ENCODE data around the gene ATP5F1B.
A peak's percentile ranks its signal among the peaks of the same experiment; 100 is the strongest.
"Not testable (repeated sequence)": the region's sequence is repeated elsewhere in the genome, so short reads cannot be mapped to it uniquely, and the experiment has no call there.

The ATP5F1B gene

DNA sequence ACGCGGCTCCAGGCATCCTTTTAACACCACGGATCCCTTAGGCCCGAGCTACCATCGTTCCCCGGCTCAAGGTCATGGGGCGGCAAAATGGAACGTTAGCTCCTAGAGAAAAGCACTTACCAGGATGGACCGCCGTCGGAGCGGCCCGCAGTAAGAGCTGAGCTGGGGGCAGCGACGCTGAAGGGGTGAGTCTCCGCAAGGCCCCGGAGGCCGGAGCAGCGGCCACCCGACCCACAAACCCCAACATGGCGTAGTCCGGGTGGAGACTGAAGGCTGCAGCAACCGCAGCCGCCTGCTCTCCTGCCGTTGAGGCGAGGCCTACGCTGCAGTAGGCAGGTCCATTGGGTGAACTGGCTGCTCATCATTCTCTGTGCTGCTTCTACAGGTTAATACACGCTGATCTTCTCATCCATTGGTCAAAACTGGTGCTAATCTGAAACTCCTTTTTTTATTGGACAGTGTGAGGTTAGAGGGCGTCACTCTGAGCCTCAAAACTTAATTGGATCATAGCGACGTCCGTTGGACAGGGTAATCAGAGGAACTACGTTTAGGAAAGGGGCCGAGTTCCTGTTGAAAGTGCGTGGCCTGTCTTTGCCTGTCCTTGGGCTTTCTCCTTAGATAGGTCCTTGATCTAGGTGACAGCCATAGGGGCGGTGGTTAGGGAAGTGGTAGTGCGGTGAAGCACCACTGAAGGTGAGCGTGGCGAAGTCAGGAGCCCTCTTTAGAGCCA, at the start of gene ATP5F1B:
Gene ATP5F1B (minus strand): TSS at position 268 of the 730 bp plus-strand sequence. CDS start 21 bp downstream, at position 247.
- peak; percentile 35 to 99 (median 92) for DNase-seq

DNA sequence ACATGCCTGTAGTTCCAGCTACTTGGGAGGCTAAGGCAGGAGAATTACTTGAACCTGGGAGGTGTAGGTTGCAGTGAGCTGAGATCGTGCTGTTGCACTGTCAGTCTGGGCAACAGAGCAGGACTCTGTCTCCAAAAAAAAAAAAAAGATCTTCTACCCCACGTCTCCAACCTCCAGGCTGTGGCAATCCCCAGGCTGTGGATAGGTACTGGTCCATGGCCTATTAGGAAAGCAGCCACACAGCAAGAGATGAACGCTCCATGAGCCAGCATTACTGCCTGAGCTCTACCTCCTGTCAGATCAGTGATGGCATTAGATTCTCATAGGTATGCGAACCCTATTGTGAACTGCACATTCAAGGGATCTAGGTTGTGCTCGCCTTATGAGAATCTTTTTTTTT, 48.4 kb upstream of the ATP5F1B start:
- no peak for DNase-seq

DNA sequence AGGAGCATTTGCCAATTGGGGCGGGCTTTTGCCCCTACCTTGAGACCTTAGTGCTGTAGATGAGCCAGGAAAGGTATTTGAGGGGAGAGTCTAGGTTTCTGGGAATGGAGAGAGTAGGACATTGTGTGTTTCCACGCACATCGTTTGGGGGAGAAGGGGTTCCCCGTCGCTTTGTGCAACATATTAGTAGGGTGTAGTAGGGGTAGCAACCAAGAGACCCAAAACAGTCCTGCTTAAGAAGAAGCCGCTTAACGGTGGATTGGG, 43.0 kb upstream of the ATP5F1B start:
- peak in 6 of 58 donors; percentile 44 to 77 (median 55) for DNase-seq

DNA sequence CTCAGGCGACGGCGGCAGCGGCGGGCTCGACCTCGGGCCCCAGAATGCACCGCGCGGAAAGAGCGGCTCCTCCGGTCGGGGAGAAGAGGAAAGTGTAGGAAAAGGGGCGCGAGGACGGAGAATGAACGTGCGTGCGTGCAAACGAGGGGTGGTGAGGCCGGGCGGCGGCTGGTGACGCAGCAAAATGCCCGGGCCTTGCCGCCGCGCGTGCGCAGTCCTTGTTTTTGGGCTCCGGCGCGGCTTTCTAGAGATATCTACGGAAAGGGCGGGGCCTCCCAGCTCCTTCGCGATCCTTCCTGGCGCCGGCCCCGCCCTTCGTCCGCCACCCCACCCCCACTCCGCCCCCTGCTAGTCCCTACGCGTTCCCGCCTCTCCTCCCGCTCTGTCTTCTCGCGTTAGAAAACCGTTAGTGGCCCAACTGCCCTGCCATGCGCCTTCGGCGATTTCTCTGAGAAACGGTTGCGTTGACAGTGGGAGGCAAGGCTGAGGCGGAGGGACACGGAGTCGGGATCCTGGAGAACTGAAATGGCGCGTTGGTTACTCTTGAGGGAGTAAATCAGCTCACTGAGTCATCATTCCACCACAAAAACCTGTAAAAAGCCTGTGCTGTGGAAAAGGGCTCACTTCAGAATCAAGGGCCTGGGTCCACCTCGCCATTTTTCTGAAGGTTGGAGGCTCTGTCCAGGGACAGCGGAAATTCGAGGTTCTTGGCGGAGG, 42.5 kb upstream of the ATP5F1B start, which contains the start of gene PTGES3:
Gene PTGES3 (minus strand): TSS at position 156 of the 717 bp plus-strand sequence. CDS start 285 bp downstream, outside the sequence.
- DNase-seq = peak; percentile 80 to 99 (median 94)

DNA sequence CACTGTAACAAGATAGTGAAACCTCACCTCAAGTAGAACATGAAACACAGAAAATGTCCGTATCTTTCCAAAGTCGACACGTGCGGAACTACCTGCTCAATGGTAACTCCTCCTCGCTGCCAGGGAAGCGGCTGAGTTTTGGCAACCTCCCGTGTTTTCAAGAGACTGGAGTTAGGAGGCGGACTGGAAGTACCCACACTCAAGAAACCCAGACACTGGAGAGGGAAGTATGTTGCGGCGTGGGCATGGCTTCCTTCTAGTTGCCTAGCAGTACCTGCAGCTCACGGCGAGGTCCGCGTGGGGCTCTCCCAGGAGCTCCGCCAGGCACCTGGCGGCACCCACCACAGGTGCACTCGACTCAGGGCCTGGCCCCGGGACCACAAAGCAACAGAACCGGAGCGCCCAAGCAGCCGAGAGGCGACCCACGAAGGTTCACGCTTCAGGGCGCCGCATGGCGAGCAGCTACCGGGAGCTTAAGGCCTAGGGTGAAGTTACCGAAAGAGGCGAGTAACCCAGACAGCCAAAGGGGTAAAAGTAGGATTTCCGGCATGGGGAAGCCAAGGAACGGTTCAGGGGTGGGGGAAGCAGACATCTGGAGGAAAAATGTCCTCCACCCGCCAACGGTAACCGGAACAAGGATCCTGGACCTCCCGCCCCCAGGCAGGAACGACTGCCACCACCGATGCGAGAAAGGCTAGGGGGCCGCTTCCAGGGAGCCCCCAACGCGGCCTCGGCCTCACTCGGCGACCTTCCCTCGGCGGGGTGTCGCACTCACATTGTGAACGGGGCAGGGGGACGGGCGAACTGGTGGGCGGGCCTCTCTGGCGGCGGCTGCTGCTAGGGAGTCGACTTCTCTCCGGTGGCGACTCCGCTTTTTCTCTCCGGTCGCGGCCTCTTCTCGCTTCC, 41.7 kb upstream of the ATP5F1B start:
- peak in 51 of 58 donors; percentile 8 to 73 (median 42) for DNase-seq

DNA sequence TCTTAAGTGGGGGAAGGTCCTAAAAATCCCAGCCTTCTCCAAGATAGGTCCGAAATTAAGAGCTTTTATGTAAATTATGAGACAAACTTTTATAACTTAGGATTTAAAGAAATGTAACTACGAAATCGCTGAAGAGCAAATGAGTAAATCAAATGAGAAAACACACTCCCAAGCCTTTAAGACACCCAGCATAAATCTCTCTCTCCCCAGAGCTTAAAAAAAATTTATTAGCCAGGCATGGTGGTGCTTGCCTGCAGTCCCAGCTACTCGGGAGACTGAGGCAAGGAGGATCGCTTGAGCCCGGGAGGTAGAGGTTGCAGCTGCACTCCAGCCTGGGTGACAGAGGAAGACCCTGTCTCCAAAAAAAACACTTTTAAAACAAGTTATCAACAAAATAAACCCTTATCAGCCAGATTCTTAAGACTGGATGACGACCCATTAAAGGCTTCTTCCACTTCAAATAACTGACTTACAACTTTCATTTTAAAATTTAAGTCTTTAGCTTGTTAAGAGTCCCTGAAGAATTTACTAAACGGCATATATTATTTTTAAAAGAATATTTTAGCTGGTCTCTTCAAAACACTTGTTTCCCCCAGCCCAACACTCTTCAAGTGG, 39.1 kb upstream of the ATP5F1B start:
- no peak for DNase-seq

DNA sequence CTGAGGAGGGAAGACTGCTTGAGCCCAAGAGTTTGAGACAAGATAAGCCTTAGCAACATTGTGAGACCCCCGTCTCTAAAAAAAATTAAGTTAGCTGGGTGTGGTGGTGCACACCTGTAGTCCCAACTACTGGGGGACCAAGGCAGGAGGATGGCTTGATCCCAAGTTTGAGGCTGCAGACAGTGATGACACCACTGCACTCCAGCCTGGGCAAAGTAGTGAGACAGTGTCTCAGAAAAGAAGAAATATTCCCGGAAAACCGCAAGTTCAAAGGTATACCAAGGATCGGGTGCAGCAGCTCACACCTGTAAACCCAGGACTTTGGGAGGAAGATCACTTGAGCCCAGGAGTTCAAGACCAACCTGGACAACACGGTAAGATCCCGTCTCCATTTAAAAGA, 36.5 kb upstream of the ATP5F1B start:
- DNase-seq = no peak

DNA sequence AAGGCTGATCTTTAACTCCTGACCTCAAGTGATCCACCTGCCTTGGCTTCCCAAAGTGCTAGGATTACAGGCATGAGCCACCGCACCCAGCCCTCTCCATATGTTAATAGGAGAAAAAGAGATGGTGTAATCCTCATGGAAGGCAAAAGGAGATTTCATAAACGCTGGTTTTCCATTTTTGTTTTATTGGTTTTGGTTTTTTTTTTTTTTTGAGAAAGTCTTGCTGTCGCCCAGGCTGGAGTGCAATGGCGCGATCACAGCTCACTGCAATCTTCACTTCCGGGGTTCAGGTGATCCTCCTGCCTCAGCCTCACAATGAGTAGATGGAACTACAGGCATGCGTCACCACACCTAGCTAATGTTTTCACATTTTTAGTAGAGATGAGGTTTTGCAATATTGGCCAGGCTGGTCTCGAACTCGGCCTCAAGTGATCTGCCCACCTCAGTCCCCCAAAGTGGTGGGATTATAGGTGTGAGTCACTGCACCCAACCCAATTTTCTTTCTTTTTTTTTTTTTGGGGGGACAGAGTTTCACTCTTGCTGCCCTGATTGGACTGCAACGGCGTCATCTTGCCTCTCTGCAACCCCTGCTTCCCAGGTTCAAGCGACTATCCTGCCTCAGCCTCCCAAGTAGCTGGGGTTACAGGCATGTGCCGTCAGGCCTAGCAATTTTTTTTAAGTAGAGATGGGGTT, 34.2 kb upstream of the ATP5F1B start:
- DNase-seq = no peak

DNA sequence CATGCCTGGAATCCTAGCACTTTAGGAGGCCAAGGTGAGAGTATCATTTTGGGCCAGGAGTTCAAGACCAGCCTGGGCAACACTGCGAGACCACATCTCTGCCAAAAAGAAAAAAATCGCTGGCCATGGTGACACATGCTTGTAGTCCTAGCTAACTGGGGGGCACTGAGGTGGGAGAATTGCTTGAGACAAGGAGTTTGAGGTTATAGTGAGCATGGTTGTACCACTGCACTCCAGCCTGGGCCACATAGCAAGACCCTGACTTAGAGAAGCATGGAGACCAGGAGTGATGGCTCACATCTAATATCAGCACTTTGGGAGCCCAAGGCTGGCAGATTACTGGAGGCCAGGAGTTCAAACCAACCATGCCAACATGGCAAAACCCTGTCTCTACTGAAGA, 33.1 kb upstream of the ATP5F1B start:
- no peak for DNase-seq

DNA sequence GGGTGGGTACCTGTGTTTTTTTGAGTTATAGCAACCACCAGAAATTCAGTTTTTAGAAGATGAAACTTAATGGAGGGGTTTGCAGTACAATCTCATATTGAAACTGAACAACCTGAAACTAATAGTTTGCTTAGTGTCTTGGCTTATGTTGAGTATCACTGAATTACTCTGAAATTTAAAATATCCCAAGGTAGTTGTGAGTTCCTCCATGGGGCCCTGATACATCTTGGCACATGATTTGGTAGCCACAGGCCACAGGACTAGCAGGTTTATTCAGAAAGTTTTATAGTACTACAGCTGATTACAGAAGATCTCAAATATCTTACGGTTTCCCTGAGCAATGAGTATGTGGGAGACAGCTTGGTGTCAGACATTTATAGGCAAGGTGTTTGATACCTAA, 31.9 kb upstream of the ATP5F1B start:
- no peak for DNase-seq

DNA sequence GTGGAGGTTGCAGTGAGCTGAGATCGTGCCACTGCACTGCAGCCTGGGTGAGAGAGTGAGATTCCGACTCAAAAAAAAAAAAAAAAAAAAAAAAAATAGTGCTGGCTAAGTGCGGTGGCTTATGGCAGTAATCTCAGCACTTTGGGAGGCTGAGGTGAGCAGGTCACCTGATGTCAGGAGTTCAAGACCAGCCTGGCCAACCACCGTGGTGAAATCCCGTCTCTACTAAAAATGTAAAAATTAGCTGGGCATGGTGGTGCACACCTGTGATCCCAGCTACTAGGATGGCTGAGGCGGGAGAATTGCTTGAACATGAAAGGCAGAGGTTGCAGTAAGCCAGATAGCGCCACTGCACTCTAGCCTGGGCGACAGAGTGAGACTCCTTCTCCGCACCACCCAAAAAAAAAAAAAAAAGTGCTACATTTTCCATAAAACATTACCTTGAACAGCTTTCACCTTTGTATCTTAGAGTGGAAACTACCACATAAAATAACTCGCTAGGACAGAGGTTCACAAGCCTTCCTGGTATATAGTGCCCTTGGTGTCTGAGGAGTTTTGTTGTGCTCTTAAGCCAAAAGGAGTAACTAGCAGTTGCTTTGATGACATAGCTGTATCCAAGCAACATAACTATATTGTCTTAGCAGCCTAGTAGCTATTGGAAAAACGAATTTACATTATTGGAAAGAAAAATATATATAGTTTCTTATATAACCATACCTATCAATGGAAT, 31.2 kb upstream of the ATP5F1B start:
- DNase-seq = no peak

DNA sequence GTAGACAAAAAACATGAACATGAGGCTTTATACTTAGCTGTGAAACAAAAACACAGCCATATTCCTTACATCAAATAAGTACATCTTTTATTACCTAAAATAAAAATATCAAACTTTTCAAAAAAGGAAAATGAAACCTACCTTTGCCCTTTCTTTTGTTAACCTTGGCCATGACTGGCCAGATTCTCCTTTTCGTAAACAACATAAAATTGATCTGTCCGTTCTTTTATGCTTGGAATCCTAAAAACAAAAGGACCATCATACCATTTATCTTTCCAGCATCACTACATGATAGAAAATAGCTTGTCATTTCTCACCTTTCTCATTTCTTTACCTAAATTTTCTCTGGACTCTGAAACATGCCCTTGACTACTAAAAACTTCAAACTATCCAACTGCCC, 25.8 kb upstream of the ATP5F1B start:
- no peak for DNase-seq

DNA sequence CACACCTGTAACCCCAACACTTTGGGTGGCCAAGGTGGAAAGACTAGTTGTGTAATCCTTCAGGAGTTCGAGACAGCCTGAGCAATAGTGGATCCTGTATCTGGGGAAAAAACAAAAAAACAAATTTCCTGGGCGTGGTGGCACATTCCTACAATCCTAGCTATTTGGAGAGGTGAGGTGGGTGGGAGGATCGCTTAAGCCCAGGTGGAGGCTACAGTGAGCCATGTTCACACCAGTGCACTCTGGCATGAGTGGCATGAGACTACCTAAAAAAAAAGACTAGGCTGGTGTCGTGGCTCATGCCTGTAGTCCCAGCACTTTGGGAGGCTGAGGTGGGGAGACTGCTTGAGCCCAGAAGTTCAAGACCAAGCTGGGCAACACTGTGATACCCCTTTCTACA, 25.1 kb upstream of the ATP5F1B start:
- DNase-seq = no peak

DNA sequence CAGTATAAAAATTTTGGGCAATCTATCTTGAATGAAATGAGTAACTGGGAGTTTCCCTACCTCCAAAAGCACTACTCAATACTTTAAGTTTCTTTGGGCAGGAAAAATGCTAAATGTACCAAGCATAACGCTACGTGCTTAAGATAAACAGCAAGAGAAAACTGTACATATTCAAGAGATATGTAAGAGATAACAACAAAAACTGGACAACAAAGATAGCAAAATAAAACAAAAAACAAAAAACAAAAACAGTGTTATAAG, 22.3 kb upstream of the ATP5F1B start:
- DNase-seq = no peak

DNA sequence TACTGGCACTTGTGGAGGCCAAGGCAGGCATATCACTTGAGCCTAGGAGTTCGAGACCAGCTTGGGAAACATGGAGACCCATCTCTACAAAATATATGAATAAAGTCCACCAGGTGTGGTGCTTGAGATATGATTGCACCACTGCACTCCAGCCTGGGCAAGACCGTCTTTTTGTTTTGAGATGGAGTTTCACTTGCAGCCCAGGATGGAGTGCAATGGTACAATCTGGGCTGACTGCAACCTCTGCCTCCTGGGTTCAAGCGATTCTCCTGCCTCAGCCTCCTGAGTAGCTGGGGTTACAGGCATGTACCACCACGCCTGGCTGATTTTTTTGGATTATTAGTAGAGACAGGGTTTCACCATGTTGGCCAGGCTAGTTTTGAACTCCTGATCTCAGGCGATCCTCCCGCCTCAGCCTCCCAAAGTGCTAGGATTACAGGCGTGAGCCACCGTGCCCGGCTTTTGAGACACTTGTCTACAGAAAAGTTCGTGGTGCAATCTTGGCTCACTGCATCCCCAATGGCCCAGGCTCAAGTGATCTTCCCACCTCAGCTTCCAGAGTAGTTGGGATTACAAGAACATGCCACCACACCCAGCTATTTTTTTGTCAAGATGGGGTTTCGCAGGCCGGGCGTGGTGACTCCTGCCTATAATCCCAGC, 16.3 kb upstream of the ATP5F1B start:
- DNase-seq = no peak

DNA sequence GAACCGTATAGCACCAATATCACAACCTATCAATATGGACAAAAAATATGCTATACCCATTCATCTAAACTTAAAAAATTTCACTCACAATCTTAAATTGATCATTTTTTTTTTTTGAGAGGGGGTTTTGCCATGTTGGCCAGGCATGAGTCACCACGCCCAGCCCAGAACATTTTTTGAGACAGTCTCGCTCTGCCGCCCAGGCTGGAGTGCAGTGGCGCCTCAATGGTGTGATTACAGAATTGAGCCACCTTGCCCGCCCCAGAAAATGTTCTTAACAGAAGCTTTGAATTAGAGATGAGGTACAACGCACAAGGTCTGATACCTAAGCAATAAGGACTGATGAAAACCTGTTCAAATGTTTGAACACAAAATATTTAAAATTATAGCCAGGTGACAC, 15.8 kb upstream of the ATP5F1B start:
- DNase-seq = no peak

DNA sequence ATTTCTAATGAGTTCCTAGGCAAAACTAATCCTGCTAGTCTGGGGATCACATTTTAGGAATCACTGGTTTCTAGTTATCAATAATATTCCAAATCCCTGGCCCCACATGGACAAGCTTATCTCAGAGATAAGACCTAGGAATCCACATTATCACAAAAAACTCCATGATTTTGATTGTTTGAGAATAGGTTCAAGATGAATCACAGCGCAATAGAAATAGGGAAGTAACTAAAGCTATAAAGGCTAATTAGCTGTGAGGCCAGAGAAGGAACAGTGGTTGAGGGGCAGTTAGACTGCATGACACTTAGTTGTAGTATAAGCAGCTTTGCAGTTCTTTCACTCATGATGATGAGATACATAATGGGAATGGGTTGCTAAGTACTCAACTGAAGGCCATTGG, 13.1 kb upstream of the ATP5F1B start:
- no peak for DNase-seq

DNA sequence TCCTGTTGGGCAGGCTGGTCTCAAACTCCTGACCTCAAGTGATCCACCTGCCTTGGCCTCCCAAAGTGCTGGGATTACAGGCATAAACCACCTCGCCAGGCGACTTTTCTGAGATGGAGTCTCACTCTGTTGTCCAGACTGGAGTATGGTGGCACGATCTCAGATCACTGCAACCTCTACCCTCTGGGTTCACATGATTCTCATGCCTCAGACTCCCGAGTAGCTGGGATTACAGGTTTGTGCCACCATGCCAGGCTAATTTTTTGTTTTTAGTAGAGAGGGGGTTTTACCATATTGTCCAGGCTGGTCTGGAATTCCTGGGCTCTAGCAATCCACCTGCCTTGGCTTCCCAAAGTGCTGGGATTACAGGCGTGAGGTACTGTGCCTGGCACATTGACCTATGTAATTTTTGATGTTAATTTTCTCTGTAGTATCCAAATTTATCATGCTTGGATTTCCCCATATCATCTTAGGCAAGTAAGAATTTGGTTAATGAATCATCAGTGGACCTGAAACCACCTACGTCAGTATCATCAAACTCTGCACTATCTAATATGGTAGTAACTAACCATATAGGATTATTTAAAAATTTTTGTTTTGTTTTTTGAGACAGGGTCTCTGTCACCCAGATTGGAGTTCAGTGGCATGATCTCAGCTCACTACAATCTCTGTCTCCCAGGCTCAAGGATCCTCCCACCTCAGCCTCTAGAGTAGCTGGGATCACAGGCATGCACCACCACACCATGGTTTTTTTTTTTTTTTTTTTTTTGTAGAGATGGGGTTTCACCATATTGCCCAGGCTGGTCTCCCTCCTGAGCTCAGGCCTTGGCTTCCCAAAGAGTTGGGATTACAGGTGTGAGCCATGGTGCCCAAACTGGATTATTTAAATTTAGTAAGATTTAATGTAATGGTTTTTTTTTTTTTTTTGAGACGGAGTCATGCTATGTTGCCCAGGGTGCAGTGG, 11.9 kb upstream of the ATP5F1B start:
- DNase-seq = no peak

DNA sequence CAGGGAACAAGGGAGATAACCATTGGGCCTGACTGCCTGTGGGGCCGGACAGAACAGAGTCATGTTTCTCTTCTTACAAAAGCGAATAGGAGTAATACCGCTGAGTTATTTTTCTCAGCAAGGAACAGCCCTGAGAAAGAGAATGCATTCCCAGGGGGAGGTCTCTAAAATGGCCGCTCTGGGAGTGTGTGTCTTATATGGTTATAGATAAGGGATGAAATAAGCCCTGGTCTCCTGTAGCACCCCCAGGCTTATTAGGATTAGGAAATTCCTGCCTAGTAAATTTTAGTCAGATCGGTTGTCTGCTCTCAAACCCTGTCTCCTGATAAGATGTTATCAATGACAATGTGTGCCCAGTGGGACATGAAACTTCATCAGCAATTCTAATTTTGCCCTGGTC, 8.0 kb upstream of the ATP5F1B start:
- not testable (repeated sequence) for DNase-seq
